Spinal cord (tissue), 10 donors: Measurements from ENCODE around the gene IFITM1. TPM values are rescaled to one million over a fixed set of nuclear protein-coding genes. Genes with fewer than 3 reads are reported as not detected.

ENCODE experiments used
- DNase-seq, 6 donors: peaks; one replicate each; pipeline versions ENCODE4 v3.0.0 to v3.0.0-alpha.2; 2013 to 2015; ENCODE audit warnings: low spot score in 6 of 6, low read depth in 4 of 6
- H3K27ac ChIP-seq: one replicate; pipeline ENCODE4 v1.5.1; 2013; ENCODE audit warnings: low read depth, low read length, control low read depth
- H3K27me3 ChIP-seq: one replicate; pipeline ENCODE4 v1.6.1; 2013; ENCODE audit warnings: low read length; ENCODE audit not compliant: control insufficient read depth, insufficient read depth
- H3K36me3 ChIP-seq: one replicate; pipeline ENCODE4 v1.6.1; 2013; ENCODE audit warnings: low read length; ENCODE audit not compliant: control insufficient read depth, insufficient read depth
- H3K4me1 ChIP-seq: one replicate; pipeline ENCODE4 v1.6.1; 2013; ENCODE audit warnings: low read length; ENCODE audit not compliant: control insufficient read depth, insufficient read depth
- H3K4me3 ChIP-seq: one replicate; pipeline ENCODE4 v1.5.1; 2013; ENCODE audit warnings: low read depth, low read length, control low read depth
- H3K9me3 ChIP-seq: one replicate; pipeline ENCODE4 v1.6.1; 2013; ENCODE audit warnings: low read length; ENCODE audit not compliant: control insufficient read depth, insufficient read depth
- whole genome bisulfite sequencing: methylation state at CpG from one replicate; pipeline ENCODE4 v1.1.5; 2013; ENCODE audit warnings: missing lambda C conversion rate; ENCODE audit not compliant: insufficient coverage; 5-methylcytosine and 5-hydroxymethylcytosine counted together
- polyA plus RNA-seq, 2 donors: library from polyadenylated mRNA; unstranded; fragments of 120-200 nt; gene quantifications; one replicate each; pipeline ENCODE4 v1.2.1, GENCODE V29; 2013; ENCODE audit not compliant: insufficient read length in 2 of 2
- total RNA-seq, 2 donors: library from RNA; depleted of rRNA in 1 of 2; stranded (reverse); fragments of 120-200 nt in 1 of 2; fragments of >200 nt in 1 of 2; gene quantifications; one replicate each; pipeline versions ENCODE4 v1.2.3 to v1.2.4, GENCODE V29; 2013 to 2014
- donor health status: healthy.

The IFITM1 gene
- total and polyA plus RNA-seq, 4 donors, result 18.0 to 125 (median 26.2) TPM

- Histone ChIP-seq H3K36me3 (no peaks in the 10 kb centered on the region), H3K4me3 (no peak overlapping the region), H3K9me3 (no peaks in the 10 kb centered on the region), H3K27ac (no peak overlapping the region), H3K4me1 (no peaks in the 10 kb centered on the region), H3K27me3 (peaks cover 10% of the 10 kb centered on the region)
- WGBS, result 91% methylated on average over 6 of the region's 6 CpGs
- DNase-seq, result no peak
Measured at GRCh38 chr11:272931-273198, 41.0 kb upstream of the IFITM1 start.

GRCh38 chr11:276219-276618 lies 37.6 kb upstream of the IFITM1 start:
- Histone ChIP-seq H3K27me3 (peaks cover 38% of the 10 kb centered on the region), H3K36me3 (no peaks in the 10 kb centered on the region), H3K4me3 (no peak overlapping the region), H3K4me1 (peaks cover 12% of the 10 kb centered on the region), H3K9me3 (no peaks in the 10 kb centered on the region), H3K27ac (no peak overlapping the region)
- no peak for DNase-seq

- peaks cover 56% of the 10 kb centered on the region for H3K27me3 ChIP-seq
- WGBS, result 74% methylated on average over 20 of the region's 21 CpGs
- H3K27ac ChIP-seq, result no peak within 1 kb of the TSS
- no peaks in the 10 kb centered on the region for H3K9me3 ChIP-seq
- H3K36me3 ChIP-seq, result no peaks in the 10 kb centered on the region
- H3K4me3 ChIP-seq, result no peak within 1 kb of the TSS
- DNase-seq, result no peak
- peaks cover 15% of the 10 kb centered on the region for H3K4me1 ChIP-seq
Measured at GRCh38 chr11:278001-278951, 35.6 kb upstream of the IFITM1 start, which contains the start of gene NLRP6. TSS of gene NLRP6 (plus strand) at chr11:278407. CDS start at chr11:278570, 163 bp downstream.

- no peak overlapping the region for H3K27ac ChIP-seq
- no peaks in the 10 kb centered on the region for H3K36me3 ChIP-seq
- no peak overlapping the region for H3K4me3 ChIP-seq
- H3K9me3 ChIP-seq, result no peaks in the 10 kb centered on the region
- H3K27me3 ChIP-seq, result peaks cover 64% of the 10 kb centered on the region
- peaks cover 15% of the 10 kb centered on the region for H3K4me1 ChIP-seq
- no peak for DNase-seq
- 14% methylated on average over 97 of the region's 97 CpGs for WGBS
Measured at GRCh38 chr11:279040-279965, 34.5 kb upstream of the IFITM1 start.

- Histone ChIP-seq H3K4me3 (no peak overlapping the region), H3K4me1 (peaks cover 15% of the 10 kb centered on the region)
Measured at GRCh38 chr11:279966-280705, 33.7 kb upstream of the IFITM1 start.

GRCh38 chr11:280706-281485 lies 32.9 kb upstream of the IFITM1 start:
- 9% methylated on average over 79 of the region's 79 CpGs for WGBS
- DNase-seq, result no peak
- H3K36me3 ChIP-seq, result no peaks in the 10 kb centered on the region
- no peak overlapping the region for H3K27ac ChIP-seq
- H3K27me3 ChIP-seq, result peaks cover 67% of the 10 kb centered on the region
- no peak overlapping the region for H3K4me3 ChIP-seq
- H3K9me3 ChIP-seq, result no peaks in the 10 kb centered on the region
- peaks cover 15% of the 10 kb centered on the region for H3K4me1 ChIP-seq

More at GRCh38 chr11:279966-280705, 33.7 kb upstream of the IFITM1 start:
- H3K9me3 ChIP-seq, result no peaks in the 10 kb centered on the region
- WGBS, result 3% methylated on average over 85 of the region's 85 CpGs
- no peak overlapping the region for H3K27ac ChIP-seq
- no peaks in the 10 kb centered on the region for H3K36me3 ChIP-seq
- DNase-seq, result no peak
- H3K27me3 ChIP-seq, result peaks cover 65% of the 10 kb centered on the region

GRCh38 chr11:281486-282161 lies 32.2 kb upstream of the IFITM1 start:
- H3K36me3 ChIP-seq, result no peaks in the 10 kb centered on the region
- H3K27me3 ChIP-seq, result peaks cover 74% of the 10 kb centered on the region
- no peaks in the 10 kb centered on the region for H3K9me3 ChIP-seq
- no peak overlapping the region for H3K4me3 ChIP-seq
- no peak for DNase-seq
- H3K4me1 ChIP-seq, result peaks cover 15% of the 10 kb centered on the region
- H3K27ac ChIP-seq, result no peak overlapping the region
- WGBS, result 37% methylated on average over 26 of the region's 26 CpGs

GRCh38 chr11:282171-282570 lies 31.7 kb upstream of the IFITM1 start:
- H3K4me3 ChIP-seq, result no peak overlapping the region
- no peaks in the 10 kb centered on the region for H3K9me3 ChIP-seq
- H3K36me3 ChIP-seq, result no peaks in the 10 kb centered on the region
- H3K4me1 ChIP-seq, result peaks cover 15% of the 10 kb centered on the region
- H3K27me3 ChIP-seq, result peaks cover 78% of the 10 kb centered on the region
- H3K27ac ChIP-seq, result no peak overlapping the region
- WGBS, result 65% methylated on average over 4 of the region's 4 CpGs
- no peak for DNase-seq
